ENCODE results near the gene TMTC2.
A peak's percentile ranks its signal among the peaks of the same experiment; 100 is the strongest.

DNA sequence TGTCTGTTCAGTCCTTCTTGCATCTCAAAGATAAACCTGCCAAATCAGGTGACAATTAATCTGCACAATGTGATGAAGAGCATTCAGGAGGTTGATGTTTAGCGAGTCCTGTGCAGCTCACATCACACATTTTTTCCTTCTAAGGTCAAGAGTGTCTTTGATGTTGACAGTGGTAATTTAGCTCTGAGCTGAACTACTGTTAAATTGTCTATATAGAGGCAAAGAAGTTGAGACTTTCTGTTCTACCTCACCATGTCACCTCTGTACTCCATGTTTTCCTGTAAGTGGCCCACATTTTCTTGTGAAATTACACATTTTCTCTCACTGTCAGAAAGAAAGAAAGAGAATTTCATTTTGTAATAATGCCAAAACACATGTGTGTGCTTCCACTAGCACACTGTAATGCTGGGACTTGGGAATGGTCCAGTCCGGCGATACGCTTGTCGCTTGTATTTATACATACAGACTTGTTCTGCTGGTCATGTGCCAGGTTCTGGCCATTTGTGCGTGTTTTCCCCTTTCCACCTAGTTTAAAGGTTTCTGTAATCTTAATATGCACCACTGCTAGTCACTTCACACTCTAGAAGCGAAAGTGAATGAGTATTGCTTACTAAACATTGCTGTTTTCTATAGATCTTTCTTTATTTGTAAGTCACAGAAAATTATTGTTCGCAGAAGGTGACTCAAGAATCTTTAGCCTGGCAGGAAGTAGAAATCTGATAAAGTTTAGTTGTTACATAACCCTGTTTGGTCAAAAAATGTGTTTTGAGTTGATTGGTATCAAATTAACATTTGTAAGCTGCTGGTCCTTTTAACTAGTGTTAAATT lies 328.9 kb downstream of the TMTC2 start:
- TF ChIP-seq, protein P1, sequence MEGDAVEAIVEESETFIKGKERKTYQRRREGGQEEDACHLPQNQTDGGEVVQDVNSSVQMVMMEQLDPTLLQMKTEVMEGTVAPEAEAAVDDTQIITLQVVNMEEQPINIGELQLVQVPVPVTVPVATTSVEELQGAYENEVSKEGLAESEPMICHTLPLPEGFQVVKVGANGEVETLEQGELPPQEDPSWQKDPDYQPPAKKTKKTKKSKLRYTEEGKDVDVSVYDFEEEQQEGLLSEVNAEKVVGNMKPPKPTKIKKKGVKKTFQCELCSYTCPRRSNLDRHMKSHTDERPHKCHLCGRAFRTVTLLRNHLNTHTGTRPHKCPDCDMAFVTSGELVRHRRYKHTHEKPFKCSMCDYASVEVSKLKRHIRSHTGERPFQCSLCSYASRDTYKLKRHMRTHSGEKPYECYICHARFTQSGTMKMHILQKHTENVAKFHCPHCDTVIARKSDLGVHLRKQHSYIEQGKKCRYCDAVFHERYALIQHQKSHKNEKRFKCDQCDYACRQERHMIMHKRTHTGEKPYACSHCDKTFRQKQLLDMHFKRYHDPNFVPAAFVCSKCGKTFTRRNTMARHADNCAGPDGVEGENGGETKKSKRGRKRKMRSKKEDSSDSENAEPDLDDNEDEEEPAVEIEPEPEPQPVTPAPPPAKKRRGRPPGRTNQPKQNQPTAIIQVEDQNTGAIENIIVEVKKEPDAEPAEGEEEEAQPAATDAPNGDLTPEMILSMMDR (IDR thresholded peaks at IDR 0.05): peak in 1 of 4 experiments; percentile 5
- TF ChIP-seq POLR2A (IDR thresholded peaks at IDR 0.05): no peak
